ENCODE data around the gene EDA. TPM values are rescaled to one million over a fixed set of nuclear protein-coding genes. Genes with fewer than 3 reads are reported as not detected.

The EDA gene
- total RNA-seq (2014; rRNA removed; shearing (Covaris generic)) = 3.4 and 5.6 TPM in 2 replicates

- peak; percentile 79 for DNase-seq (ENCODE audit: low spot score)
Measured at GRCh38 chrX:69615779-69616456, at the start of gene EDA. Gene EDA (plus strand): TSS chrX:69616113.

GRCh38 chrX:69568828-69569227 is 47.1 kb upstream of the EDA start:
- no peak for DNase-seq (ENCODE audit: low spot score)

- no peak for DNase-seq (ENCODE audit: low spot score)
Measured at GRCh38 chrX:69597399-69597798, 18.5 kb upstream of the EDA start.

GRCh38 chrX:69600182-69600581 is 15.7 kb upstream of the EDA start:
- DNase-seq (ENCODE audit: low spot score) = no peak

- no peak for DNase-seq (ENCODE audit: low spot score)
Measured at GRCh38 chrX:69603566-69604194, 12.2 kb upstream of the EDA start.

GRCh38 chrX:69605521-69605920 is 10.4 kb upstream of the EDA start:
- DNase-seq (ENCODE audit: low spot score) = no peak

GRCh38 chrX:69607616-69608015 is 8.3 kb upstream of the EDA start:
- no peak for DNase-seq (ENCODE audit: low spot score)

- DNase-seq (ENCODE audit: low spot score) = no peak
Measured at GRCh38 chrX:69613946-69614345, 2.0 kb upstream of the EDA start.

- no peak for DNase-seq (ENCODE audit: low spot score)
Measured at GRCh38 chrX:69614886-69615285, 1.0 kb upstream of the EDA start.

- DNase-seq (ENCODE audit: low spot score) = no peak
Measured at GRCh38 chrX:69615342-69615741, 571 bp upstream of the EDA start.

GRCh38 chrX:69616457-69617203 is 717 bp downstream of the EDA start:
- no peak for DNase-seq (ENCODE audit: low spot score)

GRCh38 chrX:69618803-69619202 is 2.9 kb downstream of the EDA start:
- peak; percentile 57 for DNase-seq (ENCODE audit: low spot score)

- no peak for DNase-seq (ENCODE audit: low spot score)
Measured at GRCh38 chrX:69626129-69626528, 10.2 kb downstream of the EDA start.

GRCh38 chrX:69627744-69628143 is 11.8 kb downstream of the EDA start:
- DNase-seq (ENCODE audit: low spot score) = no peak

GRCh38 chrX:69630147-69630546 is 14.2 kb downstream of the EDA start:
- DNase-seq (ENCODE audit: low spot score) = no peak

- DNase-seq (ENCODE audit: low spot score) = no peak
Measured at GRCh38 chrX:69664693-69665092, 48.8 kb downstream of the EDA start.

- DNase-seq (ENCODE audit: low spot score) = no peak
Measured at GRCh38 chrX:69670001-69670555, 54.2 kb downstream of the EDA start.

- no peak for DNase-seq (ENCODE audit: low spot score)
Measured at GRCh38 chrX:69674891-69675290, 59.0 kb downstream of the EDA start.

GRCh38 chrX:69705818-69706217 is 89.9 kb downstream of the EDA start:
- no peak for DNase-seq (ENCODE audit: low spot score)

- no peak for DNase-seq (ENCODE audit: low spot score)
Measured at GRCh38 chrX:69718102-69718501, 102.2 kb downstream of the EDA start.

- DNase-seq (ENCODE audit: low spot score) = no peak
Measured at GRCh38 chrX:69724307-69724706, 108.4 kb downstream of the EDA start.

GRCh38 chrX:69740317-69740716 is 124.4 kb downstream of the EDA start:
- DNase-seq (ENCODE audit: low spot score) = no peak

Measured in HT-29 (cell line).